Dermis blood vessel endothelial cell (primary cell): ENCODE data around the gene P2RY14. TPM values are rescaled to one million over a fixed set of nuclear protein-coding genes. Genes with fewer than 3 reads are reported as not detected.
"Not testable (repeated sequence)": the region's sequence is repeated elsewhere in the genome, so short reads cannot be mapped to it uniquely, and the experiment has no call there.

Experiments
- DNase-seq: peaks from one replicate; pipeline ENCODE4 v3.0.0; 2010
- total RNA-seq: library from RNA; depleted of rRNA; stranded (reverse); fragments of >200 nt; gene quantifications from 2 replicates; pipeline ENCODE4 v1.2.3, GENCODE V29; 2014

The P2RY14 gene
- total RNA-seq, 1 donor from 2014 or later, result not detected

DNA sequence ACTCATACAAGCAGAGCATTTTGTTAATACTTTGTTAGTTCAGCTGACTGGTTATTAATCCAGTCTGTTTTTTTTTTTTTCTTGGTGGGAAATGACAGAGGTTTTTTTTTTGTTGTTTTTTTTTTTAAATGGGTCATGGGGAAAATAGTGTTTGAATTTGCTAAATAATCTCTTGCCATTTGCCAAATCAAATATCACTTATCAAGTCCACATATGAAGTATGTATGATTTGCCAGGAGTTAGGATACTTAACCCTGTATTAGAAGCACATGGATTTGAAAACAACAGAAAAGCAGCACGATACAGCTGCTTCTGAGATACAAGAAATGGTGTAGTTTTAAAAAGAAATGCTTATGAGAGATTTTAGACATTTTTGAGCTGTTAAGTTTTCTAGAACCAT lies 21.6 kb downstream of the P2RY14 start:
- no peak for DNase-seq

DNA sequence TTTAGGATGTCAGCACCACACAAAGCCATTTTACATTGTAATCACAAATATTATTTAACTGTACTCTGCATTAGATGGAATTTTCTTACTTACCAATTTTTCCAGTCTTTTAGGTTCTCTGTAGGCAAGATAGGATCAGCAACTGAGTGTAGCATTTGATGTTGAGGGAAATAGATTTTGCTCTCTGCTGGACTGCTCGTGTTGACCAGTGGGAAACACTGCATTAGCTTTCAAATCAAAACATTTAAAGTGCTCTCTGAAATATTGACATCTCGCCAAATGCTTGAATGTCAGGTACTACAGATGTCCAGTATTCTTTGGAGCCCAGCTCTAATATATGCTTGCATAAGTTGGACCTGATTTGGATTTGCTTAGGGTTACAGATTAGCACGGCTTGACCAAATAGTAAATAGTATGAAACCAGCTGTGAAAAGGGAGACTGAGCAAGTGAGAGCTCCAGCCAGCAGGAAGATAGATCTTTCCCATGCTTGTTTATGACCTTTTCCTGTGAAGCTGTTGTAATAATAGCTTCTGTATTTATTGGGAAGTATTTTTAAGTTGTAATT lies 29.5 kb downstream of the P2RY14 start:
- no peak for DNase-seq

DNA sequence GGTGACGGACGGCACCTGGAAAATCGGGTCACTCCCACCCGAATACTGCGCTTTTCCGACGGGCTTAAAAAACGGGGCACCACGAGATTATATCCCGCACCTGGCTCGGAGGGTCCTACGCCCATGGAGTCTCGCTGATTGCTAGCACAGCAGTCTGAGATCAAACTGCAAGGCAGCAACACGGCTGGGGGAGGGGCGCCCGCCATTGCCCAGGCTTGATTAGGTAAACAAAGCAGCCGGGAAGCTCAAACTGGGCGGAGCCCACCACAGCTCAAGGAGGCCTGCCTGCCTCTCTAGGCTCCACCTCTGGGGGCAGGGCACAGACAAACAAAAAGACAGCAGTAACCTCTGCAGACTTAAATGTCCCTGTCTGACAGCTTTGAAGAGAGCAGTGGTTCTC lies 36.3 kb downstream of the P2RY14 start:
- DNase-seq, result not testable (repeated sequence)

DNA sequence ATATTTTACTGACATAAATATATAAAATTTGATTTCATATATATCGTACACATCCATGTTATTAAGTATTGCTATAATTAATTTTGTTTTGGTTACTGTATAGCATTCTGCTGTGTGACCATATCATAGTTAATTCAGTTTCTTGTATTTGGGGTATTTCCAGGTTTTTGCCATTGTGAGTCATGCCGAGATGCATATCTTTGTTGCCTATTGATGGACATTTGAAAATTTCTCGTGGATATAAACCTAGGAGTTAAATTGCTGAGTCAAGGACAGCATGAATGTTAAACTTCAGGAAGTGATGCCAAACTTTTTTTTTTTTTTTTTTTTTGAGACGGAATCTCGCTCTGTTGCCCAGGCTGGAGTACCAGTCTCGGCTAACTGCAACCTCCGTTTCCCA lies 41.6 kb downstream of the P2RY14 start:
- no peak for DNase-seq

DNA sequence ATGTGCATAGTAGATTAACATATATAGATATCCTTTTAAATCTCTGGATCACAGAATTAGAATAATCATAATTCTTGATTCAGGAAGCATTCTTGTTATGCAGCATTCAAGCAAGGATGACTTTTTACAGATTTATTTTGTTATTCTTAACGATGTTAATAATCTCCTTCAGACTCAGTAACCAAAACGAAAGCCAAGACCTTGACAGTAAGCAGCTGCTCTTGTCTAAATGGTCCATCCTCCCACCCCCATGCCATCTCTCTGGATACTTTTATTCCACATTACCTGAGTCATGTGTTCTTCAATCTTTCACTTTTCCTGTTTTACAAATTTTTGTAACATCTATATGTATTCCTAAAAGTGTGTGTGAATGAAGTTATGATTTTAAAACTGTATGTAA lies 42.0 kb downstream of the P2RY14 start:
- no peak for DNase-seq

DNA sequence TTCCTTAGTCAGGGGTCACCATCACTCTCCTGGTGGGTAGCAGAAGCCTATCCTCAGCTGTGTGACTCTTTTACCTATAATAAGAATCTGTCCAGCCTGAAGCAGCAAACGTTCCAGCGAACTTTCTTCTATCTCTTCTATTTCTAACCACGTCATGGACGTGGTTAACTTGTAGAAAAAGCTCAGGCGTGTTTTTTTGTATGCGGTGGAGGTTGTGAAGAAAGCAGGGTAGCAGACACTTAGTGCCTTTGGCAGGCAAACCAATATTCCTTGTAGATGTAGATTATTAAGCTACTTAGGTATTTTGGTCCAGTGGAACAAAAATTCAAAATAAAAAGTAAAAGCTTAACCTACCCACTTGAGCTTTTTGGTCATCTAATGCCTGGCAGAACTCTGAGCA lies 43.5 kb downstream of the P2RY14 start:
- no peak for DNase-seq

DNA sequence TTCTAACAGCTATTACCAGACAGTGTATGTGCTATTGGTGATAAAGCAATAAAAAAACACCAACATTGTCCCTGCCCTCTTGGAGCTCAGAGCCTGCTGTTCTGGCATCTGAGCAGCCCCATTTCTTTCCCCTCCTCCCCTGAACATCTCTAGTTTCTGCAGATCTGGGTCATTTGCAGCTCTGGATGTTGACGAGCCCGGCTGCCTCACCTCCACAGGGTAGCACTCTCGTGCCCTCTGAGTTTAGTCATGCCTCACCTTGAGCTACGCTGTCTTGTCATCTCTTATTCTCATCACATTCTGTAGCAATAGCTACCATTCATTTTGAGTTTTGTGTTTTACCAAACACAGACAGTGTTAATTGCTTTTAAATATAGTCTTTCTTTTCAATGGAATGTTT lies 45.4 kb downstream of the P2RY14 start:
- DNase-seq, result no peak

DNA sequence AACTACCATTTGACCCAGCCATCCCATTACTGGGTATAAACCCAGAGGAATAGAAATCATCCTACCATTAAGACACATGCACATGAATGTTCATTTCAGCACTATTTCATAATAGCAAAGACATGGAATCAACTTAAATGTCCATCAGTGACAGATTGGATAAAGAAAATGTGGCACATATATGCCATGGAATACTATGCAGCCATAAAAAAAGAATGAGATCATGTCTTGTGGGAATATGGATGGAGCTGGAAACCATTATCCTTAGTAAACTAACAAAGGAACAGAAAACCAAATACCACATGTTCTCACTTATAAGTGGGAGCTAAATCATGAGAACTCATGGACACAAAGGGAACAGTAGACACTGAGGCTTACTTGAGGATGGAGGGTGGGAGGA lies 45.9 kb downstream of the P2RY14 start:
- DNase-seq, result not testable (repeated sequence)

DNA sequence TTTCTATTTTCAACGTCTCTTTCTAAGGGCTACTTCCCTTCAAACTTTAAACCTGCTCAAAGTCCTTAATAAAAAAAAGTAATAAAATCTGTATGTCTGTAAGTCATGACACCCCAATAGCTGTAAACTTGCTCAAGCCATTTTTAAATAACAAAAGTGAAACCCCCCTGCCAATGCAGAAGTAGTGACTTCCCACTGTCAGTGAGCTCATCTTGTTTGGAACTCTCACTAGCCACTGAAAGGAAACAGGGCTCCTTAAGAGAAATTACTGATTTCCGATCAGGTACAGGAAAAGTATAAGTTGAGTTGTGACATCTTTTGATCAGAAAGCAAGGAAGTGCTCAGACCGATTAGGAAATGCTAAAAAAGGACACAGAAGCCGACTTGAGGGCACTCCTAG lies 47.7 kb downstream of the P2RY14 start:
- DNase-seq, result peak; percentile 16

DNA sequence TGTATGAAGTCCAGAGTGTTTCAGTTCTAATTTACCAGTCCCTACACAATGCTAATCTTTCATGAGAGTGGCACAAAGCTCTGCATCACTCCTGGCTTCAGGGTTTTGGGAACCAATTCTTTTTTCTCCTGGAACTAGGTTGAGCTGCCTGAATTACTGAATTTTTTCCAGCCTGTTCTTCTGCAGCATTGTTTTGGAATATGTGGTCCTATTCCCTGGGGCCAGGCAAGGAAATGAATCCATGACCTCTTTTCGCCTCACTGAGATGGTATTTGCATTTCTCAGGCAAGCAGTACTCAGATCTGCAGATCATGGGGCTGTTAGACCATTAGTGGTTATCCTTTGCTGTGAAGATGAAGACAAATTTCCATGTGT lies 49.7 kb downstream of the P2RY14 start:
- peak; percentile 53 for DNase-seq

DNA sequence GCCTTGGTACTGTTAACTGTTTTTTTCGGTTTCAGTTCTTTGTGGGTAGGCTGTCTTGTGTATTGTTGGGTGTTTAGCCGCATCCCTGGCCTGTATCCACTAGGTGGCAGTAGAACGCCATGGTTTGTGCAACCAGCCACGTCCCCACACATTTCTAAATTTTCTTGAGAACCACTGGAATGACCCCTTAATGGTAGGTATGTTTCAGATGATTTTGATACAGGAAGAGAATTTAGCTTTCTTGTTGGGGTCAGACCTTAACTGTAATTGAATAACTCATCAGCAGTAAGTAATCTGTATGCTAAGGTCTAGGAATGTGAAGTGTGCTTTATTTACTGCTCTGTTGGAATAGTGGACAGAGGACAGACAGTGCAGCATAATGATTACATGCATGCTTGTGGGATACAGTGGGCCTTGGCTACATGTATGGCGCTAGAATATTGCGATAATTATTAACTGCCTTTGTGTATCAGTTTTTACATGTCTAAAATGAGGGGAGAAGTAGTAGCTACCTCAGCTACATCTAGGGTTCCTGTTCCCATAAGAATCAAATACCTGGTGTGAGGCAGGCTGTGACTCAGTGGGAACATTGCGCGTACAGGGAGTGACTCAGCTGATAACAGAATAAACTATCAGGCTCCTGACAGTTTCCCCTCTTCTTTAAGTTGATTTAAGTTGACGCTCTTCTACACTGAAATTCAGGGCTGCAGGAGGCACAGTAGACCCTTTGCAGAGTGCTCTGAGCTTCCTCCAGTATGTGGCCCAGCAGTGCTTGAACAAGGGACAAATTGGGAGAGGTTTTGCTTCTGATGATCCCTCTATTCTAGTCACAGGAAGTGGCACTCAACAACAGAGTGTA lies 50.3 kb downstream of the P2RY14 start:
- peak; percentile 89 for DNase-seq

DNA sequence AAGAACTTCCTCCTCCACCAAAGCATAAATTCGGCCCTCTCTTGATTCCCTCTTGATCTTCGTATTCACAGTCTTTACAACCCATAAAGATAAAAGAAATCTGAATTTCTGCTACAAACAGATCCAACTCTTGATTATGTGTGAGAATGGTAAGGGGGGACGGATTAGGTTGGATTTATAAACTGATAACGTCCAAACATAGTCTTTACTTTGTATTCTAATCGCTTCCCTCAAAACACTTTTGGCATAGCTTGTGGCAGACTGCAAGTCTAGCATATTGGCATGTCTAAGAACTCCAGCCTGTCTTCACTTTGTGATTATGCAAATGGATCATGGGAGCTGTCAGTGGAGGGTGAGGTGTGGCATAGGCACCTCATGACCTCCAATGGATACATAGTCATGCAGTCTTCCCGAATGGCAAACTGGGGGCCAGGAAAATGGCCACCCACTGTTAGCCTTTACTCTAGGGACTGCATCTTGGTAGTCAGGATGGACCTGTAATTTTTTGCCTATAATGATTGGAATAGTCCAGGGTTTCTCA lies 51.0 kb downstream of the P2RY14 start:
- no peak for DNase-seq

DNA sequence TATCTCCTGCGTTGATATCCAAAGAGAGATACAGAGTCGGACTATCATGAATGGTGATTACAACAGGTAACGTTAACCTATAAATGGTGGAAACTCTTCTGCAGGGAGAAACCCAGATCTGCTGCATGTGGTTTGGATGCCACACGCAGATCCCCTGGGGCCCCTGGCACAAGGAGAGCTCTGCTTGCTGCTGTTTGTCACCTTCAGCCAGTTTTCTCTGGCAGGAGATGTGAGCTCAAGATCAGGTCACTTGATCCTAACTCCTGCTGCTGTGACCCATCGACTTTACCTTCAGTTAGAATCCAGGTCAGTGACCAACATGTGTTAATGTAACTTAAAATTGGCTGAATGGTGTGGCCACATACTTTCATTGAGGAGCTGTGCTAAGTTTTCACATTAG lies 51.5 kb downstream of the P2RY14 start:
- no peak for DNase-seq

DNA sequence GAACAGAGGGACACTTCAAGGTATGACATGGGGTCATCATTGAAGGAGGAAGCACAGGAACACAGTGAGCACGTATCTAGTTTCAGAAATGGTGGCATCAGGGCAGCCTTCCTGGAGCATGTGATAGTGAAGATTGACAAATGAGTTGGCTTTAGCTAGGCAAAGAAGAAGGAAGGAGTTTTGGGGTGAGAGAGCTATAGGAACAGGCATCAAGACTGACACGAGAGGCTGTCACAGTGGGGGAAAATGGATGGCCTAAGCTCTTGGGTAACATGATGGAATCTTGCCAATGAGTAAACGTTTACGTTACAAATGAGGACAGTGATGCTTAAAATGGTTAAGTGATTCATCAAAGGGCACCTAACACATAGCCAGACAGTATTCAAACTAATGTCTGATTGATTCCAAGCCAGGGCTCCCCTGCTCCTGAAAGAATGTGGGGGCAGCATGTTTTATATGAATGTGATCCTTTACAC lies 52.2 kb downstream of the P2RY14 start:
- peak; percentile 20 for DNase-seq

DNA sequence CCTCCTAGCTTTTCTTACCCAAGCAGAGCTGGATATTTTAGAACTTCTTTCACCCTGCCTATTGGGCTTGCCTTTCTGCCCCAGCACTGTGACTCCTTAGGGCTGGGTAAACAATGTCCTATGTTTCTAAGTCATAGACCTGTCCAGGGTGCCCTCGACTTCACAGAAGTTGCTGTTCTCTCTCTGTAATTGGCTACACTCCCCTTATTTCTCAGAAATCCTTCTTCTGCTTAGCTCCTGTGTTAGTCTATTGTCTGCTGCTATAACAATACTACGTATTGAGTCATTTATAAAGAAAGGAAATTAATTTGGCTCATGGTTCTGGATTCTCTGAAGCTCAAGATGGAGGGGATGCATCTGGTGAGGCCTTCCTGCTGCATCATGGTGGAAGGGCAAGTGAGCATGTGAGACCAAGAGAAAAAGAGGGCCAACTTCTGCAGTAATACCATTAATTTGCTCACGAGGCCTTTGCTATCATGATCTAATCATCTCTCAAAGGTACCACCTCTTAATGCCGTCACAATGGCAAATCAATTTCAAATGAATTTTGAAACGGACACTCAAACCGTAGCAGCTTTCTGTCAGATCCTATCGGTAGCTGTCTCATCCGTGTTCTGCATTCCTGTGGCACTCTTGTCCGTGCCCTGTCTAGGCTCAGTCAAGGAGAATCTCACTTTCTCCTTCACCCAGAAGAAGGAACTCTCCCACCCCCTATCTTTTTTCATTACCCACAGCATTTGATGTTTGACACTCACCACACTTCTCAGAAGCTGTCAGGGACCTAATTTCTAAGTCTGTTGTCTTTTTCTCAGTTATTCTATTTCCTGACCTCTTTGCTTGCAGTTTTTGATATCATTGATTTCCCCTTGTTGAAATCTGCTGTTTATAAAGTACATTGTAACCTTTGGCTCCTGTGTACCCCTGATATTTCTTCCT lies 53.0 kb downstream of the P2RY14 start:
- peak; percentile 81 for DNase-seq

DNA sequence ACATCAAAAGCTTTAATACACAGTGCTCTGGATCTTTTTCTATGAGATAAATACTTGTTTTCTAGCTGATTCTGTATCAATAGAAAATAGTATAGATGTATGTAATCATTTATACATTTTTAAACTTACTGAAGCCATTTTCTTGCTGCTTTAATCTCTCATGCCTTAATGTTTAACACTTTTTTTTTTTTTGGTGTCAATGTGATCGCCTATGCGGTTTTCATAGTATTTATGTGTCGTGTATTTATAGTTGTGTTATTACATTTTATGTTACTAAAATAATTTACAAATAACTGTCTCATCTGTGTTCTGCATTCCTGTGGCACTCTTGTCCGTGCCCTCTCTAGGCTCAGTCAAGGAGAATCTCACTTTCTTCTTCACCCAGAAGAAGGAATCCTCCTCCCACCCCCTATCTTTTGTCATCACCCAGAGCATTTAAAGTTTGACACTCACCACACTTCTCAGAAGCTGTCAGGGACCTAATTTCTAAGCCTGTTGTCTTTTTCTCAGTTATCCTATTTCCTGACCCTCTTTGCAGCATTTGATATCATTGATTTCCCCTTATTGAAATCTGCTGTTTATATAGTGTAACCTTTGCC lies 54.0 kb downstream of the P2RY14 start:
- no peak for DNase-seq

DNA sequence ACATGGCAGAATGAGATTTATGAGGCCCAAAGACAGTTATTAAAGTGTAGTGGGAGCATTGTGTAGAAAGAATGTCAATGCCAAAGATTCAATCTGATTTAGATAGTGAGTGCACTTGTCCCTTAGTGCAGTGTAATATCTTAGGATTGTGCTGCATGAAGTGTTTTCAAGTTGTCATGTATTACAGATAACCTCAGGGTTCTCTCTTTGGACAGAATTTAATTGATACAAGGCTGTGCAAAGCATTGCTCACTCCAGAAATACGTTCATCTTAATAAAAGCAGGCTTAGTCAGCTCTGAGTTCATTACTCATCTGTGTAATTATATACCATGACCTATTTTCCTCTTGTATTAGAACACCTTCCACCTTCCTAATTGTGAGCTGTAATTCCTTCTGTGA lies 59.3 kb downstream of the P2RY14 start:
- no peak for DNase-seq

DNA sequence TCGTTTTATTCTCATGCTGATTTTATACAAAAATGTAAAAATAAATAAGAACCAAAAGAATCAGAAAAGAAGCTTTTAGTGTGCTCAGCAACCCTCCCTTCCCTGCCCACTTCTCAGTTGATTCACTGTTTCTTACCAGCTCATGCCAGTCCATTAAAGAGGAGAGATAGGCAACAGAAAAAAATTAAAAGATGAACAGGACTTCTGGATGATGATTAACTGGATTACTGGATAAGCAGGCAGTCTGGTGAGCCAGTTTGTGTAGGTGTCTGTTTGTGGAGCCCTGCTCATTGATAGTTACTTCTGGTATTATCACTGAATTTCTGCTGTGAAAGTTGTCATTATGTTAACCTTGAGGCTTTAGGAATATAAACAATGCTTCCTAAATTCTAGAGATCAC lies 60.2 kb downstream of the P2RY14 start:
- no peak for DNase-seq

DNA sequence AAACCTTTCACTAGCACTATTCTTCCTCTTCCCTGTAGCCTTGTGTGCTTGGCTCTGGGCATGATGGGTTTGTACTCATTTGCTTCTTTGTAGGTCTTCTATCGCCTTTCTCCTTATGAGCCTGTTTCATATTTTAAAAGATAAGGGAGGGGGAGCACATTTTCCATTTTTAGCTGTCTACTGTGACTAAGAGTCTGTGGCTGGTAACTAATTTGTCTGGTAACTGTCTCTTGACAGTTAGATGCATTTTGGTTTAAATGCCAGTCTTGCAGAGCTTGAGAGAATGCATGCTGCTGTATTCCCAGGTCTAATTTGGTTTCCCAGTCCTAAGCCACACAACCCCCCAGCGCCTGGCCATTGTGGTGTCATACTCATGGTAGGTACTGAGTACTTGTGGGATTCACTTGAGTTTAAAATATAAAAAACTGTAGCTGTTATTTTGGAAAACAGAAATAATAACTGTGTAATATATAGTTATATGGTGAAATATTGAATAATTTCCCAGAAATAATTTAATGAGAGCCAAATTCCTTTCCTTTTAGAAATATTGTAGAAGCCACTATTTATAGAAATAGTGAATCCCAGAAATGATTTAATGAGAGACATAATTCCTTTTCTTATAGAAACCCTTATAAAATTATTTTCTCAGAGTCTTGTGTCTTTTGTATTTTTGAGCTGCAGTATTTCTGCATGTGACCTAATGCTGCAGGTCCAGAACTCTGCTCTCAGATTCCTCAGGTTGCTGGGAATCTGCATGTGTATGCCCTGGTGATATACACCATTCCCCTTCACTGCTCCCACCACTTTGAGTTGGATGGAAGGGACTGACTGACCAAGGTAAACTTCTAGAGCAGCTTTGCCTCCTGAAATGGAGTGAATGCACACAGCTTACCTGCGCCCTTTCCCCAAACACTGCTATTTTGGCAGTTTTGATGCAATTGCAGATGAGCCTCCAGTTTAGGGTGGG lies 61.4 kb downstream of the P2RY14 start:
- no peak for DNase-seq

DNA sequence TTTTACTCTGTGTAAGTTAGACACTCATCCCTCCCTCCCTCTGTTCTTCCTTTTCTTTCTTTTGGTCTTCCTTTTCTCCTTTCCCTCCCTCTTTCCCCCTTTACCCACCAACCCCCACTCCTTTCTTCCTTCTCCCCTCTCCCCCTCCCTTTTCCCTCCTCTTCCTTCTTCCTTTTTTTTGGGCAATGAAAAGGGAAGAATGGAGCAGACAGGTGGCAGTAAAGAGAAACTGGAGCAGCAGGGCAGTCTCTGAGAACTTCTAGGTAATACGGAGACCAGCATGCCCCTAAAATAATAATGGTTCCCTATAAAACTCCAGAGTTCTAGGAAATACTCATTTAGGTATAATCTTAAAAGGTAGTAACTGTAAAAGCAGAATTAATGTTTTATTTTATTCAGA lies 63.9 kb downstream of the P2RY14 start:
- no peak for DNase-seq

DNA sequence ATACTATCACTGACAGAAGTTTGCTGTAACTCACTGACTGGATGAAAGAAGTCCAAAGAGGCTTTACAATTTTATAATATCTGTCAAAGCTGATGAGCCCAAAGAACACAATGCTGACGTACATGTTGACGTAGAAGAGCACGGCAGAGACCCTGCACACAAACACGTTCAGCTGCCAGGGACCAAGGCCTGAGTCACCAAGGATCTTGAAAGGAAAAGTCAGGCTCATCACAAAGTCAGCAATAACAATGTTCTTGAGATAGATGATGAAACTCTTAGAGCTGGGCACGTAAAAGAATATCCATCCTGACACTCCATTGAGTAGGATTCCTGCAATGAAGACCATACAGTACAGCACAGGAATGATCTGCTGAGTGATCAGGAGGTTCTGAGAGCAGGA lies 64.5 kb downstream of the P2RY14 start:
- no peak for DNase-seq
